Measurements from ENCODE around the gene TAF9. TPM values are rescaled to one million over a fixed set of nuclear protein-coding genes. Genes with fewer than 3 reads are reported as not detected.

TAF9 gene, protein sequence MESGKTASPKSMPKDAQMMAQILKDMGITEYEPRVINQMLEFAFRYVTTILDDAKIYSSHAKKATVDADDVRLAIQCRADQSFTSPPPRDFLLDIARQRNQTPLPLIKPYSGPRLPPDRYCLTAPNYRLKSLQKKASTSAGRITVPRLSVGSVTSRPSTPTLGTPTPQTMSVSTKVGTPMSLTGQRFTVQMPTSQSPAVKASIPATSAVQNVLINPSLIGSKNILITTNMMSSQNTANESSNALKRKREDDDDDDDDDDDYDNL
- total RNA-seq, result 10 to 100 TPM; 52.0 to 52.8 TPM

DNA sequence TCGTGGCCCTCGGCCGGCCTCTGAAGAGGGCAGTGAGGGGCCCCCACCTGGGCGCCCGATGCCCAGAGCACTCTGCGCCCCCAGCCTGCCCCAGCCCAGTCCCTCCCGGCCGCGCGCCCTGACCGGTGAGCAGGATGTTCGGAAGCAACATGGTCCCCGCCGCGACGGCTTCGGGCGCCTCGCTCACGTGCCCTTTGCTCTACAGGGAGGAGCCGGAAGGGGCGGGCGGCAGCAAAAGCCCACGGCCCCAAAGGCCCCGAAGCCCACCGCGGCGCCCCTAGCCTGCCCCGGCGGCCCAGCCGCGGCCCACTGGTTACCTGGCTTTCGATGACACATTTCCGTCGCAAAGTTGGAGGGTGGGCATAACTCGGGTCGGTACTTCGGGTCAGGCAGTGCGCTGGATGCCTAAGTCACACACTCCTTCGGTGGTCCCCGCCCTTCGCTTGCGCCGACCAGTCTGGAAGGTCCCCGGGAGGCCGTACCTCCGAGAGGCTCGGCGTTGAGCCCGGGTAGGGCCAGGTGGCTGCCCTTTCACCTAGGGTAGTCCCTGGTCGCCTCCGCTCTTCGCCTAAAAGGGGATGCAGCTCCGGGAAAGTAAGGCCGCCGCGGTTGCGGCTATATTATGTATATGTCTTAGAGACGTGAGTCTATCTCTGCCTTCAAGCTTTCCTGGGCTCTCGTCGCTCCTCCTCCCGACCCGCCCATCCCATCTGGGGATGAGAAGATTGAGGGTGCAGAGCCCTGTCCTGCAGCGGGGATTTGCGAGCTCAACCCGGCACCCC, at the start of gene TAF9, which contains the start of the genes AK6 and RAD17:
Gene TAF9, minus strand, starts transcription at position 181 of the 782 bp plus-strand sequence. CDS start 3,783 bp downstream, outside the sequence.
Gene AK6, minus strand, starts transcription at position 181 of the 782 bp plus-strand sequence. Its CDS starts 30 bp downstream, at position 151.
Gene RAD17, plus strand, starts transcription at position 479 of the 782 bp plus-strand sequence. CDS start 2,391 bp downstream, outside the sequence.
- CTCF ChIA-PET, result interaction anchor here (0.8 to 1.0 kb wide), 2 partner anchors 39 to 276 kb away, joined by 3 read pairs; partner anchors contain the start of gene SLC30A5
- peak within 1 kb of the TSS; percentile 99 for H3K4me3 Mint-ChIP-seq
- ATAC-seq, result peak; percentile 96

DNA sequence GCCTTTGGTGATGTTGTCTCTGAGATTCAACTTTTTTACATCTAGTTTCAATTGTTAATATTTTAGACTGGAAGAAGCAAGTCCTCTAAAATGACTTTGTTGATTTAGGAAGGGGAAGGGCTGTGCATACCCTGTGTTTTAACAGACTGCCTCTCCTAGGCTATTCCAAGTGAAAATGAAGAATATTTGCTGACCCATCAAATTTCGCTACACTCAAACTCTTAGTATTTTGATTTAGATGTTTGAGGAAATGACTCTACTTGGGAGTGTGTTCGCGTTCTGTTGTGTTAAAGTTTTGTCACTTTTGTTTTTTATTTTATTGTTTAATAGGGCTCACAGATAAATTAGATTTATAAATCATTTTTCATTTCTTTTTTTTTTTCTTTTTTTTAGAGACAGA, 49.2 kb upstream of the TAF9 start:
- ATAC-seq (no peak), DNase-seq (no peak)
- peaks cover 15% of the 10 kb centered on the region for H3K36me3 Mint-ChIP-seq (ENCODE audit: low read depth)
- no peak overlapping the region for H3K27ac Mint-ChIP-seq
- peaks cover 5% of the 10 kb centered on the region for H3K4me1 Mint-ChIP-seq (ENCODE audit: low read depth)
- CTCF ChIA-PET, result no interaction called here
- H3K27me3 Mint-ChIP-seq (ENCODE audit: low read depth), result no peaks in the 10 kb centered on the region
- no peak overlapping the region for H3K4me3 Mint-ChIP-seq
- H3K9me3 Mint-ChIP-seq (ENCODE audit: insufficient read depth), result no peaks in the 10 kb centered on the region
- POLR2A ChIA-PET, result no interaction called here

More for the DNA sequence above, at the start of gene TAF9, which contains the start of the genes AK6 and RAD17:
- POLR2A ChIA-PET, result interaction anchor here (0.5 to 1.1 kb wide), 7 partner anchors 9 to 135 kb away, joined by 3 to 4 read pairs (median 3); partner anchors contain the start of gene CDK7
- H3K27ac Mint-ChIP-seq, result peak within 1 kb of the TSS; percentile 99
- peaks cover 30% of the 10 kb centered on the region for H3K36me3 Mint-ChIP-seq (ENCODE audit: low read depth)
- H3K9me3 Mint-ChIP-seq (ENCODE audit: insufficient read depth), result no peaks in the 10 kb centered on the region
- H3K27me3 Mint-ChIP-seq (ENCODE audit: low read depth), result no peaks in the 10 kb centered on the region
- DNase-seq, result peak; percentile 94
- H3K4me1 Mint-ChIP-seq (ENCODE audit: low read depth), result peaks cover 38% of the 10 kb centered on the region

DNA sequence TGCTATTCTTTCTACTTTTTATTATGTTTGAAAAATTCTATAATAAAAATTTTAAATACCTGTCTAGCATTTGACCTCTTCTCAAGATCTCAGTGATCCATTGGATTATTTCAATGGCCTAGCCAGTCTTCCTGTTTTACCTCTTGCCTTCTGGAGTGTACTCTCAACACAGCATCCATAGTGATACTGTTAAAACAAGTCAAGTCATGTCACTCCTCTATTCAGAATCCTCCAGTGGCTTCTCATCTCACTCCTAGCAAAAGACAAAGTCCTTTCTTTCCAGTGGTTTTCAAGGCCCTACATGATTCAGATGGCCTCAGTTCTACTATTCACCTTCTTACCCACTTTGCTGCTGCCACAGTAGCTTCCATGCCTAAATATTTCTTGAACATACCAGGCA, 47.4 kb upstream of the TAF9 start:
- Mint-ChIP-seq H3K4me1 (ENCODE audit: low read depth) (peaks cover 5% of the 10 kb centered on the region), H3K4me3 (no peak overlapping the region), H3K27ac (no peak overlapping the region), H3K36me3 (ENCODE audit: low read depth) (peaks cover 16% of the 10 kb centered on the region), H3K9me3 (ENCODE audit: insufficient read depth) (no peaks in the 10 kb centered on the region), H3K27me3 (ENCODE audit: low read depth) (no peaks in the 10 kb centered on the region)
- DNase-seq (no peak), ATAC-seq (no peak)
- CTCF ChIA-PET, result no interaction called here
- POLR2A ChIA-PET, result no interaction called here

DNA sequence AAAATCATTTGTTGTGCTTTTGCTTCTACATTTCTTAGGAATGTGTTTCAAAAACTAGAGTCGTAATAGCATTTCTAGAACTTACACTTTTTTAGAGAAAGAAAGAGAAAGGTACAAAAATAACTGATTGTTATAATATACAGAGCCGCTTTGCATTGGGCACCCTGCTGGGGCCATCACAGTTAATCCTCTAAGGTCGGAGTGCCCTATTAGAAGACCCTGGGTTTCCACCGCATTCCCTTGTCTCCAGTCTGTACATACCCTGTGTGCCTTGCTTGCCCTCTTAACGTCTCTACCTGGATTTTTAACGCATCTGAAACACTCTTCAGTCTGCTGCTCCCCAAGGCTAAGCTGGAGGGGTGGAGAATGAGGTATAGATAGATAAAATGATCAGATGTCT, 46.9 kb upstream of the TAF9 start:
- peak overlapping the region; percentile 35 for H3K4me3 Mint-ChIP-seq
- CTCF ChIA-PET, result no interaction called here
- POLR2A ChIA-PET, result no interaction called here

DNA sequence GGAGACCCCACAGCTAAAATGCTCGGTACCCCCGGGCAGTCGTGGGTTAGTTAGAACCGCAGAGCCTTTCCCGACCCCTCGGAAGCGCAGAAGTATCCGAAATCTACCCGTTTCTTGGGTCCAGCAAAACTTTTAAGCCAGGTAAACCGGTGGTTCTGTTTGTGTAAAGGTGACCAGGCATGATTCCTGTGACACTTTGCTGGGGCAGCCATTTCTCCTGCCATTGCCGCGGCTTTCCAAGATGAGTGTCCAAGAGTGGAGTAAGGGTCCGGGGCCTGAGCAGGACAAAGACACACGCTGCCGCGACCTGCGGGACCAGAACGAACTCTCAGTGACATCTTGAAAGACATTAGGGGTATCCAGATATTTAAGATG, 46.3 kb upstream of the TAF9 start:
- DNase-seq, result no peak
- POLR2A ChIA-PET, result no interaction called here
- Mint-ChIP-seq H3K4me1 (ENCODE audit: low read depth) (peaks cover 5% of the 10 kb centered on the region), H3K27me3 (ENCODE audit: low read depth) (no peaks in the 10 kb centered on the region), H3K9me3 (ENCODE audit: insufficient read depth) (no peaks in the 10 kb centered on the region), H3K27ac (no peak overlapping the region), H3K36me3 (ENCODE audit: low read depth) (peaks cover 21% of the 10 kb centered on the region), H3K4me3 (peak overlapping the region; percentile 35)
- CTCF ChIA-PET, result no interaction called here
- no peak for ATAC-seq

More for the DNA sequence above, 46.9 kb upstream of the TAF9 start:
- no peak for DNase-seq
- no peak for ATAC-seq
- Mint-ChIP-seq H3K4me1 (ENCODE audit: low read depth) (peaks cover 5% of the 10 kb centered on the region), H3K27ac (no peak overlapping the region), H3K27me3 (ENCODE audit: low read depth) (no peaks in the 10 kb centered on the region), H3K36me3 (ENCODE audit: low read depth) (peaks cover 20% of the 10 kb centered on the region), H3K9me3 (ENCODE audit: insufficient read depth) (no peaks in the 10 kb centered on the region)

DNA sequence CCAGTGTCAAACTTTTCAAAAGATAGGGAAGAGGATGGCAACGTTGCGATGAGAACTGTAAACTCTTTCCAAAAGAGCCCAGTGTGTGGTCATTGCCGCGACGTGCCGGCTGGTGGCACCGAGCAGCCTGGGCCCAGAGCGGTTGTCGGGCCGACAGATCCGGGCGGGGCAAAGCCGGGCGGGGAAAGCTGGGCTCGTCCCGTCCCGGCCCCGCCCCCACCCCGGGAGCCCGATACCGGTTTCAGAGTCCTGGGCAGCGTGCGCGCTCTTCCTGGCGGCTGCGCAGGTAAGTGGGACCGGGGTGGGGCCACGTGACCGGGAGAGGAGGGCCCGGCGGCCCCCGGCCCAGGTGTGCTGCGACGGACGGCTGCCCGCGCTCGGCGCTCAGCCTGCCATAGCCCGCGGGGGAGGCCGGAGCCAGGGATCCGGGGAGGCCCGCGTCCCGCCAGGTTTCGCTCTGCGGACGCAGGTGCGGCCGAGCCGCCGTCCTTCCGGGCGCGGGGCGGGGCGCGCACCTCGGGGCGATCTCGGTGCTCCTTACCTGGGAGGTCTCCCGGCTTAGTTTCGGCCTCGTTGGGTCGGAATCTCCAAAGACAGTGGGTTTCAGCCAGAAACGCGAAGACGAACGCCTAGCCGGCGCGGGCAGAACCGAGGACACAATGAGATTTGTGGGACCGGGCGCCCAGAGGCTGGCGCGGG, 45.7 kb upstream of the TAF9 start, which contains the start of gene MARVELD2:
Gene MARVELD2, plus strand, starts transcription at position 232 of the 699 bp plus-strand sequence. CDS start 4,270 bp downstream, outside the sequence.
- Mint-ChIP-seq H3K27me3 (ENCODE audit: low read depth) (no peaks in the 10 kb centered on the region), H3K9me3 (ENCODE audit: insufficient read depth) (no peaks in the 10 kb centered on the region), H3K27ac (no peak within 1 kb of the TSS), H3K4me3 (peak within 1 kb of the TSS; percentile 43), H3K4me1 (ENCODE audit: low read depth) (peaks cover 5% of the 10 kb centered on the region), H3K36me3 (ENCODE audit: low read depth) (peaks cover 26% of the 10 kb centered on the region)
- CTCF ChIA-PET, result no interaction called here
- ATAC-seq, result peak; percentile 80
- POLR2A ChIA-PET, result no interaction called here
- no peak for DNase-seq

DNA sequence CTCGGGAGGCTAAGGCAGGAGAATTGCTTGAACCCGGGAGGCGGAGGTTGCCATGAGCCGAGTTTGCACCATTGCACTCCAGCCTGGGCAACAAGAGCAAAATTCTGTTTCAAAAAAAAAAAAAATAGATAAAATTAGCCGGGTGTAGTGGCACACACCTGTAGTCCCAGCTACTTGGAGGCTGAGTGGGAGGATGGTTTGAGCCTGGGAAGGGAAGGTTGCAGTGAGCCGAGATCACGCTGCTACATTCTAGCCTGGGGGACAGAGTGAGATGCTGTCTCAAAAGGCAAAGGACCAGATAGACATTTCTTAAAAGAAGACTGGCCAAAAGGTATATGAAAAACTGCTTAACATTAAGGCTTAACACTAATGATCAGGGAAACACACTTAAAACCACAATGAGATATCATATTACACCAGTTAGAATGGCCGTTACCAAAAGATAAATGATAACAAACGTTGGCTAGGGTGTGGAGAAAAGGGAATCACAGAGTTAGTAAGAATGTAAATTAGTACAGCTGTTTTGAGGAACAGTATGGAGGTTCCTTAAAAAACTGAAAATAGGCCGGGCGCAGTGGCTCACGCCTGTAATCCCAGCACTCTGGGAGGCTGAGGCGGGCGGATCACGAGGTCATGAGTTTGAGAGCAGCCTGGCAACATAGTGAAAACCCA, 35.5 kb upstream of the TAF9 start:
- POLR2A ChIA-PET, result no interaction called here
- no peaks in the 10 kb centered on the region for H3K27me3 Mint-ChIP-seq (ENCODE audit: low read depth)
- no peak for DNase-seq
- no peaks in the 10 kb centered on the region for H3K4me1 Mint-ChIP-seq (ENCODE audit: low read depth)
- no peaks in the 10 kb centered on the region for H3K9me3 Mint-ChIP-seq (ENCODE audit: insufficient read depth)
- ATAC-seq, result no peak
- no peak overlapping the region for H3K27ac Mint-ChIP-seq
- H3K4me3 Mint-ChIP-seq, result no peak overlapping the region
- CTCF ChIA-PET, result interaction anchor here (1.2 kb wide), 1 partner anchor 311 kb away, joined by 3 read pairs; the partner anchor contains the start of gene SLC30A5
- peaks cover 40% of the 10 kb centered on the region for H3K36me3 Mint-ChIP-seq (ENCODE audit: low read depth)

DNA sequence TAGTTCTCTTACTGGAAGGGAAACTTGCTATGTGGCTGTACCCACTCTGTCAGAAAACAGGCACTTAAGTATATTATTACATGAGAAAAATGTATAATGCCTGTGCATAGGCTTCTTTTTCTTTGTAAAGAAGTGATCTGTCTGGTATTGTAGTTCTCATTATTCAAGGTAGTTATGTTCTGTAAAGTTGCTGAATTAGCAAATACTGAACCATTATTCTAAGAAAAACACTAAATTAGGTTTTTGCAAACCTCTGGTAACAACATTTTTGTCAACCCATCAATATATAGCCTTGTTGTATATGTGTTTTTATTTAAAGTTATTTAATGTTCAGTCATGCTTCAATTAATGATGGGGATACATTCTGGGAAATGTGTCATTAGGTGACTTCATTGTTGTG, 9.1 kb upstream of the TAF9 start:
- Mint-ChIP-seq H3K27me3 (ENCODE audit: low read depth) (no peaks in the 10 kb centered on the region), H3K9me3 (ENCODE audit: insufficient read depth) (no peaks in the 10 kb centered on the region), H3K36me3 (ENCODE audit: low read depth) (peaks cover 21% of the 10 kb centered on the region), H3K4me3 (no peak overlapping the region), H3K4me1 (ENCODE audit: low read depth) (no peaks in the 10 kb centered on the region), H3K27ac (no peak overlapping the region)
- DNase-seq, result no peak
- ChIA-PET CTCF (no interaction called here), POLR2A (interaction anchor here (2.0 kb wide), 1 partner anchor 8 kb away, joined by 4 read pairs; the partner anchor contains the start of gene RAD17)
- no peak for ATAC-seq

DNA sequence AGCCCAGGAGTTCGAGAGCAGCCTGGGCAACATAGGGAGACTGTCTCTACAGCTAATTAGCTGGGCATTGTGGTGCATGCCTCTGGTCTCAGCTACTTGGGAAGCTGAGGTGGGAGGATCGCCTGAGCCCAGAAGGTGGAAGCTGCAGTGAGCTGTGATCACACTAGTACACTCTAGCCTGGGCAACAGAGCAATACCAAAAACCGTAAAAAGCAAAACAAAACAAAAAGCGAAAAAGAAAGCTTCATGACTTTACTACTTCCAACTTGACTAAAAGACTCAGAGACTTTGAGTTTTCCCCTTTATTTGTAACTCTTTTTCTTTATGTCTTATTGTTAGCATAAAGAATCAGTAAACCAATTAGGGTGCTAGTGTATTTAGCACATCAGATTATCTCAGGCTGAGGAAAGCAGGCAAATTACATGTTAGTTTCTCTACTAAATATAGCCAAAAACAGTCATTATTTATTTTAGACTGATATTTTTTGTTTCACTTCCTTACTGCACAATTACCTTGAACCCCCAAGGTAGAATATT, 5.7 kb upstream of the TAF9 start:
- DNase-seq (no peak), ATAC-seq (no peak)
- Mint-ChIP-seq H3K4me1 (ENCODE audit: low read depth) (peaks cover 14% of the 10 kb centered on the region), H3K27ac (no peak overlapping the region), H3K36me3 (ENCODE audit: low read depth) (peaks cover 15% of the 10 kb centered on the region), H3K27me3 (ENCODE audit: low read depth) (no peaks in the 10 kb centered on the region), H3K9me3 (ENCODE audit: insufficient read depth) (no peaks in the 10 kb centered on the region), H3K4me3 (no peak overlapping the region)
- POLR2A ChIA-PET, result no interaction called here
- CTCF ChIA-PET, result interaction anchor here (1.2 kb wide), 1 partner anchor 281 kb away, joined by 3 read pairs; the partner anchor contains the start of gene SLC30A5

DNA sequence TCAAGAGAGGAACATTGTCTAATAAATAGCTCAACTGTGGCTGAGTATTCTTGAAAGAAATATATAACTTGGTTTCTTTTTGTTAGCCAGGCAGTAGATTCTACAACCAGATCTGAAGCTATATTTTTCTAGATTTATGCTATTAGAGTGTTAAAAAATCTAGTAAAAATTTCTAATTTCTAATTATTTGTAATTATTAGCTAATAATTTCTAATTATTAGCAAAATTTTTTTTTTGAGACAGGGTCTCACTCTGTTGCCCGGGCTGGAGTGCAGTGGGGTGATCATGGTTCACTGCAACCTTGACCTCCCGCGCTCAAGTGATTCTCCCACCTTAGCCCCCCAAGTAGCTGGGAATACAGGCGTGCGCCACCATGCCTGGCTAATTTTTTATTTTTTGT, 3.1 kb upstream of the TAF9 start:
- Mint-ChIP-seq H3K4me3 (no peak overlapping the region), H3K27me3 (ENCODE audit: low read depth) (no peaks in the 10 kb centered on the region), H3K9me3 (ENCODE audit: insufficient read depth) (no peaks in the 10 kb centered on the region), H3K27ac (no peak overlapping the region), H3K4me1 (ENCODE audit: low read depth) (peaks cover 27% of the 10 kb centered on the region), H3K36me3 (ENCODE audit: low read depth) (peaks cover 23% of the 10 kb centered on the region)
- no peak for DNase-seq
- ChIA-PET CTCF (interaction anchor here (0.9 to 2.0 kb wide), 3 partner anchors 11 to 329 kb away, joined by 4 to 7 read pairs (median 7); partner anchors contain the start of gene SLC30A5), POLR2A (interaction anchor here (1.3 kb wide), 1 partner anchor 279 kb away, joined by 4 read pairs; no protein-coding TSS in a partner anchor)
- no peak for ATAC-seq
